ENCODE results near the gene TLCD1.

TLCD1 gene

DNA sequence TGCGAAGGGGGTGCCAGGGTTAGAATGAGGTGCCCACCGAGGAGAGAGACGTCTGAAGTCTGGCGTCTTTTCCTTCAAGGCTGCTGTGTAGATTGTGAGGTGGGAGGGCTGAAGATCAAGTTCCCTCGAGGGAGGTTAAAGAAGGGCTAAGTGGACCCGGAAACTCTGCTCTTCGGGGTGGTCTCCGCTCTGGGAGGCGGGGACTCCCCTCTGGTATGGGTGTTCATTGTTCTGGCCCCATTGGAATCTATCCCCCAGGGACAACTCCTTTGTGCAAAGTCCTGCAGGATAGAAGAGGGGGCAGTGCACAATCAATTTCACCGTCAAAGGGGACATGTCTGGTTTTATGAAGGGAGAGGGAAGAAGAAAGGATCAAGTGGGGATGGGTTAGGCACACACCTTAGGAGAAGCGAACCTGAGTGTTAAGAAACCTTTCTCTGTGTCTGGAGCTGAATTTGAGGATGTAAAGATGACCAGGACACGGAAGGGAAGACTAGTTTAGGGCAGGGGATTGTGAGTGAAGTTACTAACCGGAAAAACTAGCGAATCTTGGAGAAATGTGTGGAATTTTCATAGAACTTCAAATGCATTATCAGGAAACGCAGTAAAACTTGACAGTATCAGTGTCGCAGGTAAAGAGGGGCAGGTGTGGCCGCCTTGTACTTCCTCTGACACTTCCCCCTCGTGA lies 7.6 kb downstream of the TLCD1 start:
- TF ChIP-seq TAF1 (IDR thresholded peaks at IDR 0.05; ENCODE audit: borderline replicate concordance, insufficient read depth, low read length): no peak

DNA sequence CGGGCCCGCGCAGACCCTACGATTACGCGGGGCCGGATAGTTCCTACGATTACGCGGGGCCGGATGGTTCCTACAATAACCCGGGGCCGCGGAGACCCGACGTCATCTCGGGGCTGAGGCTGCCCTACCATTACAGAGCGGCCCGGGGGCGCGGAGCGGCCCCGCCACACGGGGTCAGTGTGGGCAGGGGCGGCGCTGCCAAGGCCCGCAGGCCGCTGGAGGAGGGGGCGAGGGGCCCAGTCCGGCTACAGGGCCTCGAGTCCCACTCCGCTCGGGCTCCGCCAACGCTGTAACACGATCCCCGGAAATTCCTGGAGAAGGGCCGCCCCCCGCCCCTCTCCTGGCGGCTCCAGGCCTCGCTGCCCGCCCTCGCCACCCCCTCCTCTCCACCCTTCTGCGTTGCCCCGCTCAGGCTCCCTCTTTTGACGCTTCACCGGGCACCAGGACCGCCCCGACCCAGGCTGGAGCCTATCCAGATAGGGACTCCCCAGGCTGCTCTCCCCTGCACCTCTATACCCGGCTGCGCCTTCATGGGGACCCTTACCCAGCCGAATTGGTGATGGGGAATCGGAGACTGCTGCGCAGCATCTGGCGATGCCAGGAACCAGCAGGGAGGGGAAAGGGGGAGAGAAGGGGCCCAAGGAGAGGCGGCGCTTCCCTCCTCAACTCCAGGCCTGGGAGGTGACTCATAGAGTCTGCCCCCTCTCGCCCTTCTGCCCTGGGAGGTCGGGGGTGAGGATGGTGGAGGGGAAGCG lies 8.3 kb downstream of the TLCD1 start, which contains the start of gene RAB34:
RAB34 (minus strand) TSS at position 291 of the 755 bp plus-strand sequence. CDS start 602 bp downstream, outside the sequence.
- TF ChIP-seq FOXP2 (optimal IDR thresholded peaks at IDR 0.05; ENCODE audit: borderline replicate concordance, extremely low read depth, extremely low read length, insufficient read depth) (no peak), TAF1 (IDR thresholded peaks at IDR 0.05; ENCODE audit: borderline replicate concordance, insufficient read depth, low read length) (no peak), SIN3A (IDR thresholded peaks at IDR 0.05; ENCODE audit: borderline replicate concordance, insufficient read depth, low read length) (no peak), POLR2AphosphoS5 (IDR thresholded peaks at IDR 0.05; ENCODE audit: low read depth, low read length) (no peak)
- TF ChIP-seq, protein P1, sequence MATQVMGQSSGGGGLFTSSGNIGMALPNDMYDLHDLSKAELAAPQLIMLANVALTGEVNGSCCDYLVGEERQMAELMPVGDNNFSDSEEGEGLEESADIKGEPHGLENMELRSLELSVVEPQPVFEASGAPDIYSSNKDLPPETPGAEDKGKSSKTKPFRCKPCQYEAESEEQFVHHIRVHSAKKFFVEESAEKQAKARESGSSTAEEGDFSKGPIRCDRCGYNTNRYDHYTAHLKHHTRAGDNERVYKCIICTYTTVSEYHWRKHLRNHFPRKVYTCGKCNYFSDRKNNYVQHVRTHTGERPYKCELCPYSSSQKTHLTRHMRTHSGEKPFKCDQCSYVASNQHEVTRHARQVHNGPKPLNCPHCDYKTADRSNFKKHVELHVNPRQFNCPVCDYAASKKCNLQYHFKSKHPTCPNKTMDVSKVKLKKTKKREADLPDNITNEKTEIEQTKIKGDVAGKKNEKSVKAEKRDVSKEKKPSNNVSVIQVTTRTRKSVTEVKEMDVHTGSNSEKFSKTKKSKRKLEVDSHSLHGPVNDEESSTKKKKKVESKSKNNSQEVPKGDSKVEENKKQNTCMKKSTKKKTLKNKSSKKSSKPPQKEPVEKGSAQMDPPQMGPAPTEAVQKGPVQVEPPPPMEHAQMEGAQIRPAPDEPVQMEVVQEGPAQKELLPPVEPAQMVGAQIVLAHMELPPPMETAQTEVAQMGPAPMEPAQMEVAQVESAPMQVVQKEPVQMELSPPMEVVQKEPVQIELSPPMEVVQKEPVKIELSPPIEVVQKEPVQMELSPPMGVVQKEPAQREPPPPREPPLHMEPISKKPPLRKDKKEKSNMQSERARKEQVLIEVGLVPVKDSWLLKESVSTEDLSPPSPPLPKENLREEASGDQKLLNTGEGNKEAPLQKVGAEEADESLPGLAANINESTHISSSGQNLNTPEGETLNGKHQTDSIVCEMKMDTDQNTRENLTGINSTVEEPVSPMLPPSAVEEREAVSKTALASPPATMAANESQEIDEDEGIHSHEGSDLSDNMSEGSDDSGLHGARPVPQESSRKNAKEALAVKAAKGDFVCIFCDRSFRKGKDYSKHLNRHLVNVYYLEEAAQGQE (IDR thresholded peaks at IDR 0.05; ENCODE audit: insufficient read depth in 1 of 2, low read depth in 2 of 2, low read length in 2 of 2): no peak

DNA sequence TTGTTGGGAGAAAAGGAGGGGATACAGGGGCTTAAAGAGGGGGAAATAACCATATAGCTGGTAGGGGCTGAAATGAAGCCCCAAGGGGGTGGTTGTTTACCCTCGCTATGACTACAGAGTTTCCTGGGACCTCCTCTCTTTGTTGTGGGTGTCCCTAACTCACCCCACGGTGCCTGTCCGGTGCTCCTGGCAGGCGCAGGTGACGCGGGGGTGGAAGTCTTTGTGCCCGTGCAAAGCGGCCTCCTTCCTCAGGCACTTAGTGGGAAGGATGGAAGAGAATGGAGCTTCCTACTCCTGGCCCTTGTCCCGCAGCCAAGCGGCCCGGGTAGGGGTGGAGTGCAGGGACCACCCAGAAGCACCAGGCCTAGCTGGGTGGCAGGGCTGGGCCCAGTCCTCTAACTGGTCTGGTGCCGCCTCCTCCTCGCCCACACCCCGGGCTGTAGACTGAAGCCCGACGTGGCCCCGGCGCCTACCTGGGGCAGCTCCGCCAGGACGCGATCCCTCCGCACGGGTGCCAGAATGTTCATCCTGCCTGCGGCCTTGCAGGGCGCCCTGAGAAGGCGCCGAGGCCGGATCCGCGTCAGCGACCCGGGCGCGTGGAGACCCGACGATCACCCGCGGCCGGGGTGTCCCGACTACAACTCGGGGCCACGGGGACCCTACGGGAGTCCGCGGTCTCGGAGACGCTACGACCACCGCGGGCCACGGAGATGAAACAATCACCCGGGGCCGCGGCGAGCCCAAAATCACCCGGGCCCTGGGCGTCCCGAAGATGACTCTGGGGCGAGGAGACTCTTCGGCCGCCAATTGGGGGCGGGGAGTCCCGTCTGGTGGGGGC lies 9.1 kb downstream of the TLCD1 start:
- TF ChIP-seq POLR2AphosphoS5 (IDR thresholded peaks at IDR 0.05; ENCODE audit: low read depth, low read length): no peak
- no peak for TF ChIP-seq FOXP2 (optimal IDR thresholded peaks at IDR 0.05; ENCODE audit: borderline replicate concordance, extremely low read depth, extremely low read length, insufficient read depth)
- TF ChIP-seq, protein P1 (IDR thresholded peaks at IDR 0.05; ENCODE audit: insufficient read depth in 1 of 2, low read depth in 2 of 2, low read length in 2 of 2): no peak

DNA sequence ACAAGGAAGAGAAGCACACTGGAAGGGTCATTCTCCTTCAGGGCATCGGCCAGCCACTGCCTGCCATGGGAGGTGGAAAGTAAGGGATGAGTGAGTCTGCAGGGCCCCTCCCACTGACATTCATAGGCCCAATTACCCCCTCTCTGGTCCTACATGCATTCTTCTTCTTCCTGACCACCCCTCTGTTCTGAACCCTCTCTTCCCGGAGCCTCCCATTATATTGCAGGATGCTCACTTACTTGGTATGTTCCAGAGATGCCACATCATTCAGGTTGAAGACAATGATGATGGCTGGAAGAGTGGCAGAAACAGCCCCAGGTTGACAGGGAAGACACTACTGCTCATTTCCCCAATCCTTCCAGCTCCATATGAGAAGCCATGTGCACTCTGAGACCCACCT lies 10.8 kb downstream of the TLCD1 start:
- no peak for TF ChIP-seq FOXP2 (optimal IDR thresholded peaks at IDR 0.05; ENCODE audit: borderline replicate concordance, extremely low read depth, extremely low read length, insufficient read depth)
- TF ChIP-seq POLR2AphosphoS5 (IDR thresholded peaks at IDR 0.05; ENCODE audit: low read depth, low read length): no peak
- TF ChIP-seq TAF1 (IDR thresholded peaks at IDR 0.05; ENCODE audit: borderline replicate concordance, insufficient read depth, low read length): no peak
- TF ChIP-seq, protein P1 (IDR thresholded peaks at IDR 0.05; ENCODE audit: insufficient read depth in 1 of 2, low read depth in 2 of 2, low read length in 2 of 2): no peak
- TF ChIP-seq SIN3A (IDR thresholded peaks at IDR 0.05; ENCODE audit: borderline replicate concordance, insufficient read depth, low read length): no peak

DNA sequence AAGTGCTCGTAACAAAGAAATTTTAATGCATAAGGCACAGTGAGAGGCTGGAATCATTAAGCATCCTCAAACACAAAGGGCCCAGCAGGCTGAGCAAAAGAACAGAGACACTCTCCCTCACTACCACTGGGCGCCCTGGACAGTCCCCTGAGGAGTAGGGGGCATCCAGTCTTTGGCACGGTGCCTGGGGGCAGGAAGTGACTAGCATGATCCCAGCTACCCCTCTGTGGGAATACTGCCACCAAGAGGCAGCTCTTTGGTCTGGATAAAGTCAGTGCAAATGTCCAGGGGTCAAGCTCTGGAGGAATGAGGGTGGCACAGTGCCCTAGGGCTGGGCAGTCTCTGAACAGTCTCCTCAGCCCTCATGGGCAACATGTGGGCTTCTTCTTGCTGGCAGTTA lies 11.8 kb downstream of the TLCD1 start:
- no peak for TF ChIP-seq POLR2AphosphoS5 (IDR thresholded peaks at IDR 0.05; ENCODE audit: low read depth, low read length)
- no peak for TF ChIP-seq FOXP2 (optimal IDR thresholded peaks at IDR 0.05; ENCODE audit: borderline replicate concordance, extremely low read depth, extremely low read length, insufficient read depth)
- no peak for TF ChIP-seq SIN3A (IDR thresholded peaks at IDR 0.05; ENCODE audit: borderline replicate concordance, insufficient read depth, low read length)
- TF ChIP-seq, protein P1 (IDR thresholded peaks at IDR 0.05; ENCODE audit: insufficient read depth in 1 of 2, low read depth in 2 of 2, low read length in 2 of 2): no peak
- no peak for TF ChIP-seq TAF1 (IDR thresholded peaks at IDR 0.05; ENCODE audit: borderline replicate concordance, insufficient read depth, low read length)
